Activated CD4-positive, alpha-beta memory T cell treated with anti-CD3 and anti-CD28 coated beads for 36 hours (primary cell): ENCODE measurements around the gene PPP4R3B. TPM values are rescaled to one million over a fixed set of nuclear protein-coding genes. Genes with fewer than 3 reads are reported as not detected.
A peak's percentile ranks its signal among the peaks of the same experiment; 100 is the strongest.
"Not testable (repeated sequence)": the region's sequence is repeated elsewhere in the genome, so short reads cannot be mapped to it uniquely, and the experiment has no call there.

Experiments used
- CTCF ChIA-PET: fragments of 350-600 bp; sonication (Branson Sonifier 250); formaldehyde crosslinking; loops from one replicate; lab custom pipeline; 2021; ENCODE audit warnings: antibody characterized with exemption, inconsistent platforms; lab: Charles Lee
- POLR2A ChIA-PET: fragments of 350-600 bp; sonication (Branson Sonifier 250); formaldehyde crosslinking; loops from one replicate; lab custom pipeline; 2021; ENCODE audit warnings: antibody characterized with exemption; lab: Charles Lee
- DNase-seq: peaks from one replicate; pipeline ENCODE4 v3.0.0-alpha.2; 2020
- H3K27ac Mint-ChIP-seq: one replicate; pipeline ENCODE4 v1.8.0; 2021; ENCODE audit warnings: mixed read lengths
- H3K27me3 Mint-ChIP-seq: one replicate; pipeline ENCODE4 v1.8.0; 2021; ENCODE audit warnings: mixed read lengths
- H3K36me3 Mint-ChIP-seq: one replicate; pipeline ENCODE4 v1.8.0; 2021; ENCODE audit warnings: mixed read lengths
- H3K4me1 Mint-ChIP-seq: one replicate; pipeline ENCODE4 v1.8.0; 2021; ENCODE audit warnings: low read depth, mixed read lengths
- H3K4me3 Mint-ChIP-seq: one replicate; pipeline ENCODE4 v1.8.0; 2021; ENCODE audit warnings: mild to moderate bottlenecking, mixed read lengths
- H3K9me3 Mint-ChIP-seq: one replicate; pipeline ENCODE4 v1.8.0; 2021; ENCODE audit warnings: mixed read lengths
- intact Hi-C: fragments of 100-400 bp; cut with micrococcal nuclease; formaldehyde crosslinking; loops from one replicate; pipeline ENCODE4 v1.15.1; 2023
- total RNA-seq, 2 experiments: library from RNA; stranded (reverse); gene quantifications; one replicate each; pipeline ENCODE4 v1.2.3, GENCODE V29; 2021

PPP4R3B gene
- total RNA-seq, 2 experiments from 2014 or later, result 62.4 to 65.1 TPM

- no peak overlapping the region for H3K4me3 Mint-ChIP-seq
- no peaks in the 10 kb centered on the region for H3K27me3 Mint-ChIP-seq
- H3K36me3 Mint-ChIP-seq, result peaks cover 39% of the 10 kb centered on the region
- peaks cover 53% of the 10 kb centered on the region for H3K4me1 Mint-ChIP-seq
- intact Hi-C loops, result loop anchor here (1.0 to 10.0 kb wide), 3 partner anchors 301 to 1647 kb away; partner anchors contain the start of gene MTIF2
- H3K27ac Mint-ChIP-seq, result no peak overlapping the region
- ChIA-PET CTCF (no interaction called here), POLR2A (no interaction called here)
- DNase-seq, result no peak
- no peaks in the 10 kb centered on the region for H3K9me3 Mint-ChIP-seq
Observed at GRCh38 chr2:55611997-55612396, 5.4 kb downstream of the PPP4R3B start.

GRCh38 chr2:55610954-55611743 is 6.3 kb downstream of the PPP4R3B start:
- Mint-ChIP-seq H3K27me3 (no peaks in the 10 kb centered on the region), H3K27ac (peak overlapping the region; percentile 34), H3K4me3 (no peak overlapping the region), H3K36me3 (peaks cover 39% of the 10 kb centered on the region), H3K9me3 (no peaks in the 10 kb centered on the region), H3K4me1 (peaks cover 56% of the 10 kb centered on the region)
- intact Hi-C loops, result loop anchor here (1.0 to 10.0 kb wide), 3 partner anchors 300 to 1646 kb away; partner anchors contain the start of gene MTIF2
- DNase-seq, result no peak
- POLR2A ChIA-PET, result no interaction called here
- CTCF ChIA-PET, result no interaction called here

- Mint-ChIP-seq H3K36me3 (peaks cover 34% of the 10 kb centered on the region), H3K4me1 (peaks cover 55% of the 10 kb centered on the region), H3K27ac (no peak overlapping the region), H3K4me3 (no peak overlapping the region), H3K9me3 (no peaks in the 10 kb centered on the region), H3K27me3 (no peaks in the 10 kb centered on the region)
- POLR2A ChIA-PET, result no interaction called here
- CTCF ChIA-PET, result no interaction called here
- no peak for DNase-seq
- intact Hi-C loops, result loop anchor here (10.0 kb wide), 2 partner anchors 345 to 1645 kb away; partner anchors contain the start of gene MTIF2
Observed at GRCh38 chr2:55609938-55610578, 7.4 kb downstream of the PPP4R3B start.

- POLR2A ChIA-PET, result interaction anchor here (0.6 to 0.9 kb wide), 3 partner anchors 8 to 1029 kb away, joined by 3 to 4 read pairs (median 3); partner anchors contain the start of gene PPP4R3B
- no peak for DNase-seq
- Mint-ChIP-seq H3K9me3 (no peaks in the 10 kb centered on the region), H3K36me3 (peaks cover 33% of the 10 kb centered on the region), H3K4me1 (peaks cover 58% of the 10 kb centered on the region), H3K4me3 (no peak overlapping the region), H3K27ac (no peak overlapping the region), H3K27me3 (no peaks in the 10 kb centered on the region)
- intact Hi-C loops, result no loop called here
- CTCF ChIA-PET, result no interaction called here
Observed at GRCh38 chr2:55609193-55609794, 8.1 kb downstream of the PPP4R3B start.

- Mint-ChIP-seq H3K27me3 (no peaks in the 10 kb centered on the region), H3K4me3 (no peak overlapping the region), H3K4me1 (peaks cover 53% of the 10 kb centered on the region), H3K27ac (no peak overlapping the region), H3K36me3 (peaks cover 23% of the 10 kb centered on the region), H3K9me3 (no peaks in the 10 kb centered on the region)
- CTCF ChIA-PET, result no interaction called here
- intact Hi-C loops, result no loop called here
- POLR2A ChIA-PET, result no interaction called here
- no peak for DNase-seq
Observed at GRCh38 chr2:55607717-55608116, 9.7 kb downstream of the PPP4R3B start.

GRCh38 chr2:55604027-55604565 is 13.3 kb downstream of the PPP4R3B start:
- peaks cover 28% of the 10 kb centered on the region for H3K36me3 Mint-ChIP-seq
- H3K27ac Mint-ChIP-seq, result no peak overlapping the region
- no peak overlapping the region for H3K4me3 Mint-ChIP-seq
- no peaks in the 10 kb centered on the region for H3K27me3 Mint-ChIP-seq
- H3K4me1 Mint-ChIP-seq, result peaks cover 50% of the 10 kb centered on the region
- POLR2A ChIA-PET, result no interaction called here
- CTCF ChIA-PET, result no interaction called here
- intact Hi-C loops, result loop anchor here (5.0 kb wide), 1 partner anchor 52 kb away; no protein-coding TSS in a partner anchor
- no peak for DNase-seq
- no peaks in the 10 kb centered on the region for H3K9me3 Mint-ChIP-seq

- peaks cover 41% of the 10 kb centered on the region for H3K4me1 Mint-ChIP-seq
- H3K27me3 Mint-ChIP-seq, result no peaks in the 10 kb centered on the region
- intact Hi-C loops, result loop anchor here (5.0 kb wide), 1 partner anchor 50 kb away; no protein-coding TSS in a partner anchor
- DNase-seq, result no peak
- H3K9me3 Mint-ChIP-seq, result no peaks in the 10 kb centered on the region
- ChIA-PET CTCF (no interaction called here), POLR2A (no interaction called here)
- no peak overlapping the region for H3K27ac Mint-ChIP-seq
- no peak overlapping the region for H3K4me3 Mint-ChIP-seq
- H3K36me3 Mint-ChIP-seq, result peaks cover 32% of the 10 kb centered on the region
Observed at GRCh38 chr2:55601849-55602248, 15.6 kb downstream of the PPP4R3B start.

GRCh38 chr2:55598056-55598795 is 19.2 kb downstream of the PPP4R3B start:
- no peak overlapping the region for H3K27ac Mint-ChIP-seq
- H3K36me3 Mint-ChIP-seq, result peaks cover 33% of the 10 kb centered on the region
- intact Hi-C loops, result no loop called here
- DNase-seq, result no peak
- H3K27me3 Mint-ChIP-seq, result no peaks in the 10 kb centered on the region
- H3K9me3 Mint-ChIP-seq, result no peaks in the 10 kb centered on the region
- CTCF ChIA-PET, result interaction anchor here (1.3 kb wide), 1 partner anchor 17 kb away, joined by 3 read pairs; no protein-coding TSS in a partner anchor
- peaks cover 36% of the 10 kb centered on the region for H3K4me1 Mint-ChIP-seq
- no peak overlapping the region for H3K4me3 Mint-ChIP-seq
- POLR2A ChIA-PET, result no interaction called here

- H3K27me3 Mint-ChIP-seq, H3K27ac Mint-ChIP-seq, H3K9me3 Mint-ChIP-seq, intact Hi-C loops, DNase-seq, H3K4me3 Mint-ChIP-seq, POLR2A ChIA-PET: not testable (repeated sequence)
- CTCF ChIA-PET, result interaction anchor here (1.3 kb wide), 1 partner anchor 15 kb away, joined by 3 read pairs; no protein-coding TSS in a partner anchor
- peaks cover 34% of the 10 kb centered on the region for H3K4me1 Mint-ChIP-seq
- peaks cover 25% of the 10 kb centered on the region for H3K36me3 Mint-ChIP-seq
Observed at GRCh38 chr2:55596795-55597194, 20.6 kb downstream of the PPP4R3B start.

- intact Hi-C loops, result no loop called here
- no peak for DNase-seq
- no peaks in the 10 kb centered on the region for H3K9me3 Mint-ChIP-seq
- peaks cover 39% of the 10 kb centered on the region for H3K4me1 Mint-ChIP-seq
- H3K36me3 Mint-ChIP-seq, result peaks cover 25% of the 10 kb centered on the region
- no peaks in the 10 kb centered on the region for H3K27me3 Mint-ChIP-seq
- CTCF ChIA-PET, result interaction anchor here (1.6 kb wide), 1 partner anchor 19 kb away, joined by 4 read pairs; no protein-coding TSS in a partner anchor
- POLR2A ChIA-PET, result no interaction called here
- H3K4me3 Mint-ChIP-seq, result no peak overlapping the region
- no peak overlapping the region for H3K27ac Mint-ChIP-seq
Observed at GRCh38 chr2:55595536-55595935, 21.9 kb downstream of the PPP4R3B start.

- Mint-ChIP-seq H3K9me3 (no peaks in the 10 kb centered on the region), H3K36me3 (peaks cover 9% of the 10 kb centered on the region), H3K4me3 (no peak overlapping the region), H3K27me3 (no peaks in the 10 kb centered on the region), H3K27ac (no peak overlapping the region), H3K4me1 (peaks cover 31% of the 10 kb centered on the region)
- intact Hi-C loops, result loop anchor here (5.0 kb wide), 1 partner anchor 60 kb away; no protein-coding TSS in a partner anchor
- POLR2A ChIA-PET, result no interaction called here
- CTCF ChIA-PET, result interaction anchor here (0.6 kb wide), 1 partner anchor 41 kb away, joined by 3 read pairs; no protein-coding TSS in a partner anchor
- no peak for DNase-seq
Observed at GRCh38 chr2:55592130-55592529, 25.3 kb downstream of the PPP4R3B start.
